Measurements from ENCODE around the gene SLAMF9.

SLAMF9 gene

GRCh38 chr1:159951016-159951415, 3.0 kb downstream of the SLAMF9 start:
- no peak for TF ChIP-seq CTCF (IDR thresholded peaks at IDR 0.05)
- DNase-seq (ENCODE audit: low spot score): no peak
- no peak overlapping the region for H3K27ac ChIP-seq
- H3K4me3 ChIP-seq: no peak overlapping the region

- DNase-seq (ENCODE audit: low spot score): peak; percentile 64
- no peak for TF ChIP-seq CTCF (IDR thresholded peaks at IDR 0.05)
- H3K27ac ChIP-seq: no peak overlapping the region
- no peak overlapping the region for H3K4me3 ChIP-seq
Measured at GRCh38 chr1:159949981-159950381, 4.1 kb downstream of the SLAMF9 start.

- peak; percentile 31 for DNase-seq (ENCODE audit: low spot score)
- H3K27ac ChIP-seq: no peak overlapping the region
- H3K4me3 ChIP-seq: no peak overlapping the region
- TF ChIP-seq CTCF (IDR thresholded peaks at IDR 0.05): no peak
Measured at GRCh38 chr1:159949123-159949522, 4.9 kb downstream of the SLAMF9 start.

- no peak for DNase-seq (ENCODE audit: low spot score)
- Histone ChIP-seq H3K4me3 (no peak overlapping the region), H3K27ac (no peak overlapping the region)
- TF ChIP-seq CTCF (IDR thresholded peaks at IDR 0.05): no peak
Measured at GRCh38 chr1:159947942-159948341, 6.1 kb downstream of the SLAMF9 start.

- no peak overlapping the region for H3K27ac ChIP-seq
- peak; percentile 64 for DNase-seq (ENCODE audit: low spot score)
- peak overlapping the region; percentile 62 for H3K4me3 ChIP-seq
- TF ChIP-seq CTCF (IDR thresholded peaks at IDR 0.05): no peak
Measured at GRCh38 chr1:159946242-159947187, 7.5 kb downstream of the SLAMF9 start.

- no peak within 1 kb of the TSS for H3K27ac ChIP-seq
- H3K4me3 ChIP-seq: peak within 1 kb of the TSS; percentile 62
- peak; percentile 31 for TF ChIP-seq CTCF (IDR thresholded peaks at IDR 0.05)
- peak; percentile 78 for DNase-seq (ENCODE audit: low spot score)
Measured at GRCh38 chr1:159945483-159946241, 8.4 kb downstream of the SLAMF9 start, which contains the start of gene IGSF9. Gene IGSF9, minus strand, starts transcription at chr1:159945613. Its CDS starts 2,159 bp downstream, at chr1:159943454.

Data from coronary artery (tissue), 2 donors.